GM04504 (cell line): ENCODE measurements around the gene TBC1D16.

Experiments
- DNase-seq: peaks from one replicate; pipeline ENCODE4 v3.0.0-alpha.2; 2012; ENCODE audit warnings: low read depth

TBC1D16 gene, protein sequence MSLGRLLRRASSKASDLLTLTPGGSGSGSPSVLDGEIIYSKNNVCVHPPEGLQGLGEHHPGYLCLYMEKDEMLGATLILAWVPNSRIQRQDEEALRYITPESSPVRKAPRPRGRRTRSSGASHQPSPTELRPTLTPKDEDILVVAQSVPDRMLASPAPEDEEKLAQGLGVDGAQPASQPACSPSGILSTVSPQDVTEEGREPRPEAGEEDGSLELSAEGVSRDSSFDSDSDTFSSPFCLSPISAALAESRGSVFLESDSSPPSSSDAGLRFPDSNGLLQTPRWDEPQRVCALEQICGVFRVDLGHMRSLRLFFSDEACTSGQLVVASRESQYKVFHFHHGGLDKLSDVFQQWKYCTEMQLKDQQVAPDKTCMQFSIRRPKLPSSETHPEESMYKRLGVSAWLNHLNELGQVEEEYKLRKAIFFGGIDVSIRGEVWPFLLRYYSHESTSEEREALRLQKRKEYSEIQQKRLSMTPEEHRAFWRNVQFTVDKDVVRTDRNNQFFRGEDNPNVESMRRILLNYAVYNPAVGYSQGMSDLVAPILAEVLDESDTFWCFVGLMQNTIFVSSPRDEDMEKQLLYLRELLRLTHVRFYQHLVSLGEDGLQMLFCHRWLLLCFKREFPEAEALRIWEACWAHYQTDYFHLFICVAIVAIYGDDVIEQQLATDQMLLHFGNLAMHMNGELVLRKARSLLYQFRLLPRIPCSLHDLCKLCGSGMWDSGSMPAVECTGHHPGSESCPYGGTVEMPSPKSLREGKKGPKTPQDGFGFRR

GRCh38 chr17:80035687-80035936 lies at the start of gene TBC1D16:
TBC1D16 (minus strand) TSS chr17:80035872; CDS start chr17:80013547, 22,325 bp downstream.
- no peak for DNase-seq

- no peak for DNase-seq
Measured at GRCh38 chr17:80084773-80085172, 49.1 kb upstream of the TBC1D16 start.

GRCh38 chr17:80083136-80083661 lies 47.5 kb upstream of the TBC1D16 start:
- no peak for DNase-seq

DNA sequence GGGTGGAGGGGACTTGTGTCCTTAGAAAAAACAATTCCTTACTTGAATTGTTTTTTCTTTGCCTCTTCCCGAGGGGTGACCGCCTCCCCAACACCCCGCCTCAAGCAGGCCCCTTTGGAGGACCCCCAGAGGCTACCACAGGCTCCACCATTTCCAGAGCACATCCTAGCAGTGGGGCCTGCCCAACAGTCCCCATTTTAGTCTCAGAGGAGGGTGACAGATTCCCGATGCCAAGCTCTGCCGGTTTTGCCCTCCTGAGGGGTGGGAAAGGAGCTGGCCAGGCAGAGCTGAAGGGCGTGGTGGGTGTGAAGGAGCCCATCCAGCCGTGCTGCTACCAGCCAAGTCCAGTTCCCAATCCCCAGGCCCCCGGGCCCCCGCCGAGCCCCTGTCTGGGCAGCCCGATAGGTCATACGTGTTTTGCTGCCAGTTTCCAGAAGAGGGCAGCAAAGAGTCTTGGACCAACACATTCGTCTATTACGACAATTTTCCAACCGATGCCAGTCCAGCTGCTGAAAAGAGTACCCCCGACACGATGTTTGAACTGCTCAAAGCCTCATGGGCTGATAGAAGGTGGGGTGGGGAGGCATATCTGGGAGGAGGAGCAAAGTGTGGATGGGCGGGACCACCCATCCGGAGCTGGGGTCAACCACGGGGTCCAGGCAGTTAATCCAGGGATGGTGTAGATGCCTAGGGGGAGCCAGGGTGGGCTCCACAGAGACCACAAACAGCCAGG lies 46.9 kb upstream of the TBC1D16 start:
- peak; percentile 36 for DNase-seq

DNA sequence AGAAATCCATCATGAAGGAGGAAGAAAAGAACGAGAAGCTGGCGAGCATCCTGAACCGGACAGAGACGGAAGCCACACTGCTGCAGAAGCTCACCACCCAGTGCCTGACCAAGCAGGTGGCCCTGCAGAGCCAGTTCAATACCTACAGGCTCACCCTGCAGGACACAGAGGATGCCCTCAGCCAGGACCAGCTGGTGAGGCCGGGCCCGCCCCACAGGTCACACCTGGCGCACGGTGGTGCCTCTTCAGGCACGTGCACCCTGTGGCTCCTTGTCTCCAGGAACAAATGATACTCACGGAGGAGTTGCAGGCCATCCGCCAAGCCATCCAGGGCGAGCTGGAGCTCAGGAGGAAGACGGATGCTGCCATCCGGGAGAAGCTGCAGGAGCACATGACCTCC lies 45.9 kb upstream of the TBC1D16 start:
- DNase-seq: no peak

- DNase-seq: no peak
Measured at GRCh38 chr17:80080081-80080480, 44.4 kb upstream of the TBC1D16 start.

GRCh38 chr17:80072410-80072809 lies 36.7 kb upstream of the TBC1D16 start:
- DNase-seq: no peak

DNA sequence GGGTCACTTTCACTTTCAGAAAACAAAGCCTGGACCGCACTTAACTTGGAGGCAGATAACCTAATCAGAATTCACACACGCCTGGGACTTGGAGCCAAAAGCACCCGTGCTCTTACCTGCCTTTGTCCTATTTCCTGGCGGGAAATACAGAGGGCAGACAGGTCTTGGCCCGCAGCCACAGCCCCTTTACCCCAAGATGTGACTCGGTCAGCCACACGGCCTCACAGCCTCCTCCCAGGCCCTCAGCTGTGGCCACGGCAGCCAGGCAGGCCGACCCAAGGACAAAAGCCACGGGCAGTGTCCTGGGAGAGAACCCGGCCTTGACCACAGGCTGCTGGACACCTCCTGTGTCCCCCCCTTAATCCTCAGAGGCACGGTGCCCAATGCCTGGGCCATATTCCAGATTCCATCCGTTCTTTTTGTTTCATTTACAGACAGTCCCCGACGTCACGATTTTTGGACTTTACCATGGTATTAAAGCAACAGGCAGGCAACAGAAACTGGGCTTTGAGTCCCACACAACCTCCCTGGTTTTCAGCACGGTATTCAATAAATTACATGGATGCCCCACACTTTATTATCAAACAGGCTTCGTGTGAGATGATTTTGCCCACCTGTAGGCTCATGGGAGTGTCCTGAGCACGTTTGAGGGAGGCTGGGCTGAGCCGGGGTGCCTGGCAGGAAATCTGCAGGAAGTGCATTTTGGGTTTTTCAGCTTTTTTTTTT lies 35.6 kb upstream of the TBC1D16 start:
- peak; percentile 40 for DNase-seq

GRCh38 chr17:80070375-80071115 lies 34.9 kb upstream of the TBC1D16 start:
- DNase-seq: no peak

- no peak for DNase-seq
Measured at GRCh38 chr17:80068301-80069222, 32.9 kb upstream of the TBC1D16 start.

DNA sequence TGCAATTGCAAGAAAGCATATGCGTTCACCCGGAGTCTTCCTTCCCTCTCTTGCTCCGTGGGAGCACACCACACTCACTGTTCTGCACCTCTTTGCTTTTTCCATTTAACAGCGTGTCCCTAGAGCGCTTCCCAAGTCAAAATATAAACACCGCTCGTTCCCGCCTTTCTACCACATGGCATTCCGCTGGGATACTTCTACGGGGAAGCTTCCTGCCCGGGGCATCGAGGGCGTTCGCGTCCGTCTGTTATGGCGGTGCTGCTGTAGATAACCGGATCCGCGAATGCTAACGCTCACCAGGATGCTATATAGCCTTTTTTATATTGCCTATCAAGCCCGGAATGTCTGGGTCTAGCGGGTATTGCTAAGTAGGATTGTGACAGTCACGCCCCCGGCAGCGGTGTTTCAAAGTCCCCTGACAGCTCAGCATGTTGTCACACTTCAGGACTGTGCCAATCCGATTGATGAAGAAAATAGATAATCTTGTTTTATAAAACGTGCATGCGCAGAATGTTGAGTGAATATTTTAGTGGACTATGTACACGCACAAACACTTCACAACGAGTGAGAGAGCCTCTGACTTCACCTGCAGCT lies 31.8 kb upstream of the TBC1D16 start:
- DNase-seq: no peak

- no peak for DNase-seq
Measured at GRCh38 chr17:80065478-80066170, 30.0 kb upstream of the TBC1D16 start.

- no peak for DNase-seq
Measured at GRCh38 chr17:80064696-80065095, 29.0 kb upstream of the TBC1D16 start.

DNA sequence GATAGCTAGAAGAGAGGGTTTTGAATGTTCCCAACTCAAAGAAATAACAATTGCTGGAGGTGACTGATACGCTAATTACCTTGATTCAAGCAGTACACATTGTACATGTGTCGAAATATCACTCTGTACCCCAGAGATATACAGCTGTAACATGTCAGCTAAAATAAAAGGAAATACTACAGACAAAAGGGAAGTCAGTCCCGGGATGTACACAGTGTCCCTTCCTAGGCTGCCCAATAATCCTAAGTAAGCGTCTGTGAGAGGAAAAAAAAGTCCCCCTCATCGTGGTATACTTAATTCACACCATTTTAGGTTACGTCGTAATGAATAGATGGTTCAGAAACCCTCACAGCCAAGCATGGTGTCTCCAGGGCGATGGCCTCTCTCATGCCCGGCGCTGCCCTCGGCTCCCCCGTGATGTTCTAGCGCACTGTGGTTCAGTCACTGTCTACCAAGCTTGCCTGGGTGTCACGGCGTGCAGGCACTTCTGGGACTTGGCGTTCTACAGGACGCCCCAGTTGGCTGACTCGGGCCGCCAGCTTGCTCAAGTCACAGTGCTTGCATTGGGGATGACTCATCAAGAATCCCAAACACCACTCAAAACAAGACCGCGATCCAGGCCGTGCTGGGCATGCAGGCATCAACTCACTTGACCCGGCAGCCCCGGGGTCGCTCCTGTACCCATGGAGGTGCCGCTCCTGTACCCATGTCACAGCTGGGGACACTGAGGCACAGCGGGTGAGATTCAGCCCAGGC lies 28.3 kb upstream of the TBC1D16 start:
- DNase-seq: no peak

- DNase-seq: no peak
Measured at GRCh38 chr17:80061421-80061820, 25.7 kb upstream of the TBC1D16 start.

GRCh38 chr17:80060644-80061043 lies 25.0 kb upstream of the TBC1D16 start:
- no peak for DNase-seq

DNA sequence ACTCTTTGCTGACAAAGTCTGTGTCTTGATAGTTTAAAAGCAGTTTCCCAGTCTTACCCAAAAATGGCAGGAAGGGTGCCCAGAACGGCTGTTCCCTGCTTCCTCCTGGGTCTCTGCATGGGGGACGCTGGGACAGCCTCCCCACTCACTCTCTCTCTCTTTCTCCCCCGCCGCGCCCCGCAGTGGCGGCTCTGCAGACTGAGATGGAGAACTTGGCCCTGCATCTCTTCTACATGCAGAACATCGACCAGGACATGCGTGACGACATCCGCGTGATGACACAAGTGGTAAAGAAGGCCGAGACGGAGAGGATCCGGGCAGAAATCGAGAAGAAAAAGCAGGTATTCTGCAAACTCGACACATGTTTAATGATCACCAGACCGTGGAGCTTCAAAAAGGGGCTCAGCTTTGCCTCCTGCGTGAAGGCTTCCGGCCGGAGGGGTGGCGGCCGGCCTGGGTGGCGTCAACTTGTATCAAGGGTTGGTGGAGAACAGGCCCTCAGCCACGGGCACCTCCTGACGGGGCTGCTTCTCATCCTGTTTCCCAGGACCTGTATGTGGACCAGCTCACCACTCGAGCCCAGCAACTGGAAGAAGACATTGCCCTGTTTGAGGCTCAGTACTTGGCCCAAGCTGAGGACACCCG lies 22.8 kb upstream of the TBC1D16 start:
- DNase-seq: no peak

- no peak for DNase-seq
Measured at GRCh38 chr17:80055597-80055996, 19.9 kb upstream of the TBC1D16 start.
